Measurements from ENCODE around the gene UGP2.
"Not testable (repeated sequence)": the region's sequence is repeated elsewhere in the genome, so short reads cannot be mapped to it uniquely, and the experiment has no call there.

UGP2 gene

GRCh38 chr2:63841254-63842022 lies at the start of gene UGP2:
Gene UGP2 (plus strand): TSS chr2:63841896. CDS start chr2:63842186, 290 bp downstream.
- peak; percentile 53 to 71 for DNase-seq (ENCODE audit: low read depth in 2 of 2, low spot score in 1 of 2)

- DNase-seq (ENCODE audit: low read depth in 2 of 2, low spot score in 1 of 2): no peak
Measured at GRCh38 chr2:63792530-63792929, 49.2 kb upstream of the UGP2 start.

- no peak for DNase-seq (ENCODE audit: low read depth in 2 of 2, low spot score in 1 of 2)
Measured at GRCh38 chr2:63796366-63796765, 45.3 kb upstream of the UGP2 start.

GRCh38 chr2:63796796-63797195 lies 44.9 kb upstream of the UGP2 start:
- DNase-seq (ENCODE audit: low read depth in 2 of 2, low spot score in 1 of 2): no peak

GRCh38 chr2:63801455-63801854 lies 40.2 kb upstream of the UGP2 start:
- no peak for DNase-seq (ENCODE audit: low read depth in 2 of 2, low spot score in 1 of 2)

- DNase-seq (ENCODE audit: low read depth in 2 of 2, low spot score in 1 of 2): no peak
Measured at GRCh38 chr2:63805412-63805811, 36.3 kb upstream of the UGP2 start.

GRCh38 chr2:63808036-63808435 lies 33.7 kb upstream of the UGP2 start:
- not testable (repeated sequence) for DNase-seq (ENCODE audit: low read depth in 2 of 2, low spot score in 1 of 2)

GRCh38 chr2:63808911-63809310 lies 32.8 kb upstream of the UGP2 start:
- DNase-seq (ENCODE audit: low read depth in 2 of 2, low spot score in 1 of 2): not testable (repeated sequence)

- no peak for DNase-seq (ENCODE audit: low read depth in 2 of 2, low spot score in 1 of 2)
Measured at GRCh38 chr2:63811063-63811462, 30.6 kb upstream of the UGP2 start.

- not testable (repeated sequence) for DNase-seq (ENCODE audit: low read depth in 2 of 2, low spot score in 1 of 2)
Measured at GRCh38 chr2:63811870-63812269, 29.8 kb upstream of the UGP2 start.

GRCh38 chr2:63814114-63814513 lies 27.6 kb upstream of the UGP2 start:
- no peak for DNase-seq (ENCODE audit: low read depth in 2 of 2, low spot score in 1 of 2)

- no peak for DNase-seq (ENCODE audit: low read depth in 2 of 2, low spot score in 1 of 2)
Measured at GRCh38 chr2:63817382-63817781, 24.3 kb upstream of the UGP2 start.

GRCh38 chr2:63818271-63818670 lies 23.4 kb upstream of the UGP2 start:
- no peak for DNase-seq (ENCODE audit: low read depth in 2 of 2, low spot score in 1 of 2)

GRCh38 chr2:63819256-63819655 lies 22.4 kb upstream of the UGP2 start:
- no peak for DNase-seq (ENCODE audit: low read depth in 2 of 2, low spot score in 1 of 2)

GRCh38 chr2:63819765-63820717 lies 21.7 kb upstream of the UGP2 start:
- DNase-seq (ENCODE audit: low read depth in 2 of 2, low spot score in 1 of 2): no peak

- no peak for DNase-seq (ENCODE audit: low read depth in 2 of 2, low spot score in 1 of 2)
Measured at GRCh38 chr2:63820969-63821368, 20.7 kb upstream of the UGP2 start.

GRCh38 chr2:63821396-63821795 lies 20.3 kb upstream of the UGP2 start:
- DNase-seq (ENCODE audit: low read depth in 2 of 2, low spot score in 1 of 2): no peak

GRCh38 chr2:63822478-63822877 lies 19.2 kb upstream of the UGP2 start:
- no peak for DNase-seq (ENCODE audit: low read depth in 2 of 2, low spot score in 1 of 2)

- no peak for DNase-seq (ENCODE audit: low read depth in 2 of 2, low spot score in 1 of 2)
Measured at GRCh38 chr2:63827749-63828148, 13.9 kb upstream of the UGP2 start.

GRCh38 chr2:63831176-63831575 lies 10.5 kb upstream of the UGP2 start:
- no peak for DNase-seq (ENCODE audit: low read depth in 2 of 2, low spot score in 1 of 2)

GRCh38 chr2:63834401-63834800 lies 7.3 kb upstream of the UGP2 start:
- no peak for DNase-seq (ENCODE audit: low read depth in 2 of 2, low spot score in 1 of 2)

GRCh38 chr2:63837036-63837594 lies 4.6 kb upstream of the UGP2 start:
- DNase-seq (ENCODE audit: low read depth in 2 of 2, low spot score in 1 of 2): no peak
